Uterus (tissue), 4 donors: ENCODE data around the gene BACH2. TPM values are rescaled to one million over a fixed set of nuclear protein-coding genes. Genes with fewer than 3 reads are reported as not detected.
"Not testable (repeated sequence)": the region's sequence is repeated elsewhere in the genome, so short reads cannot be mapped to it uniquely, and the experiment has no call there.

Source experiments
- DNase-seq, 2 donors: peaks; one replicate each; pipeline ENCODE4 v3.0.0-alpha.2; 2019 to 2020
- H3K27ac ChIP-seq, 2 donors: fragments of 200-600 bp; sonication (generic); 1 replicate in 1 of 2; 2 replicates in 1 of 2; pipeline ENCODE4 v1.5.1; 2016 to 2018
- H3K27me3 ChIP-seq, 2 donors: fragments of 200-600 bp; sonication (generic); one replicate each; pipeline ENCODE4 v1.5.1; 2018 to 2019; ENCODE audit warnings: control low read depth in 1 of 2
- H3K36me3 ChIP-seq, 2 donors: fragments of 200-600 bp; sonication (generic); one replicate each; pipeline ENCODE4 v1.5.1; 2019; ENCODE audit warnings: control low read depth in 1 of 2
- H3K4me1 ChIP-seq, 2 donors: fragments of 200-600 bp; sonication (generic); one replicate each; pipeline ENCODE4 v1.5.1; 2018 to 2019; ENCODE audit warnings: control low read depth in 1 of 2
- H3K4me3 ChIP-seq, 2 donors: fragments of 200-600 bp; sonication (generic); 1 replicate in 1 of 2; 2 replicates in 1 of 2; pipeline ENCODE4 v1.5.1; 2018 to 2019; ENCODE audit warnings: mild to moderate bottlenecking in 1 of 2
- H3K9me3 ChIP-seq, 2 donors: fragments of 200-600 bp; sonication (generic); one replicate each; pipeline ENCODE4 v1.5.1; 2019; ENCODE audit warnings: control low read depth in 1 of 2
- CTCF ChIP-seq, 4 experiments: fragments of 200-600 bp in 2 of 4; fragments of 450-650 bp in 2 of 4; sonication (generic) in 2 of 4; IDR thresholded peaks; one replicate each; pipeline ENCODE4 v1.5.1; 2016 to 2019; ENCODE audit warnings: antibody characterized with exemption in 4 of 4, mild to moderate bottlenecking in 2 of 4, moderate library complexity in 1 of 4
- POLR2A ChIP-seq, 2 donors: fragments of 450-650 bp; IDR thresholded peaks; one replicate each; pipeline ENCODE4 v1.6.1; 2016; ENCODE audit warnings: antibody characterized with exemption in 2 of 2, mild to moderate bottlenecking in 1 of 2, moderate library complexity in 1 of 2
- intact Hi-C: fragments of 100-400 bp; cut with DNase I; formaldehyde crosslinking; loops from one replicate; pipeline ENCODE4 v1.15.1; 2023; ENCODE audit warnings: low total_unique reads
- total RNA-seq, 4 donors: library from RNA; depleted of rRNA in 3 of 4; stranded (reverse); fragments of >200 nt in 3 of 4; gene quantifications; one replicate each; pipeline versions ENCODE4 v1.1.0 to v1.2.4, GENCODE V29; 2014 to 2023
- donor health status: DM: yes; HTN: yes; CAD: no.

Gene BACH2
- total RNA-seq, 4 donors from 2014 or later: 1.3 to 15.0 (median 9.7) TPM

DNA sequence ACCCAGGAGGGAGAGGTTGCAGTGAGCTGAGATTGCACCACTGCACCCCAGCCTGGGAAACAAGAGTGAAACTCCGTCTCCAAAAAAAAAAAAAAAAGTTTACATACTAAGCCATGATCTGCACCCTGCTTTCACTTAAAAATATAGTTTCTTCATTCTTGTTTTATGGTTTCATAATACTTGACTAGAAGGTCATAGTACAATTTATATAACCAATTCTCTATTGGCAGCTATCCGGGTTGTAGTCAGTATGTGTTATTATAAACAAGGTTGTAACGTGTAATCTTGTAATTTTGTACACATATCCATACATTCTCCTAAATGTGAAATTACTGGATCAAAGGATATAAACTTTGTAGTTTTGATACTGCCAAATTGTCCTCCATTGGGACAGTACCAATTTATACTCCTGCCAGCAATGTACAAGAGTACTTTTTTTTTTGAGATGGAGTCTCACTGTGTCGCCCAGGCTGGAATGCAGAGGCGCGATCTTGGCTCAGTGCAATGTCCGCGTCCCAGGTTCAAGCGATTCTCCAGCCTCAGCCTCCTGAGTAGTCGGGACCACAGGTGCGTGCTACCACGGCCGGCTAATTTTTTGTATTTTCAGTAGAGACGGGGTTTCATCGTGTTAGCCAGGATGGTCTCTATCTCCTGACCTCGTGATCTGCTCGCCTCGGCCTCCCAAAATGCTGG is 257.5 kb downstream of the BACH2 start:
- DNase-seq: no peak
- Histone ChIP-seq H3K4me1 (no peaks in the 10 kb centered on the region), H3K4me3 (no peak overlapping the region), H3K36me3 (no peaks in the 10 kb centered on the region), H3K27ac (no peak overlapping the region), H3K27me3 (no peaks in the 10 kb centered on the region), H3K9me3 (no peaks in the 10 kb centered on the region)
- intact Hi-C loops: no loop called here
- no peak for TF ChIP-seq CTCF (IDR thresholded peaks at IDR 0.05)
- no peak for TF ChIP-seq POLR2A (IDR thresholded peaks at IDR 0.05)

GRCh38 chr6:90036963-90037362 is 259.7 kb downstream of the BACH2 start:
- H3K27ac ChIP-seq: no peak overlapping the region
- H3K27me3 ChIP-seq: no peaks in the 10 kb centered on the region
- no peaks in the 10 kb centered on the region for H3K9me3 ChIP-seq
- no peak overlapping the region for H3K4me3 ChIP-seq
- no peaks in the 10 kb centered on the region for H3K36me3 ChIP-seq
- no peak for DNase-seq
- H3K4me1 ChIP-seq: no peaks in the 10 kb centered on the region
- intact Hi-C loops: no loop called here
- TF ChIP-seq CTCF (IDR thresholded peaks at IDR 0.05) (no peak), POLR2A (IDR thresholded peaks at IDR 0.05) (no peak)

- TF ChIP-seq POLR2A (IDR thresholded peaks at IDR 0.05): no peak
- no peak for TF ChIP-seq CTCF (IDR thresholded peaks at IDR 0.05)
- DNase-seq: no peak
- H3K27ac ChIP-seq: peak overlapping the region; percentile 26 to 58
- no peaks in the 10 kb centered on the region for H3K4me1 ChIP-seq
- intact Hi-C loops: no loop called here
- H3K4me3 ChIP-seq: no peak overlapping the region
- H3K9me3 ChIP-seq: no peaks in the 10 kb centered on the region
- no peaks in the 10 kb centered on the region for H3K36me3 ChIP-seq
- H3K27me3 ChIP-seq: no peaks in the 10 kb centered on the region
Observed at GRCh38 chr6:90035047-90035723, 261.5 kb downstream of the BACH2 start.

DNA sequence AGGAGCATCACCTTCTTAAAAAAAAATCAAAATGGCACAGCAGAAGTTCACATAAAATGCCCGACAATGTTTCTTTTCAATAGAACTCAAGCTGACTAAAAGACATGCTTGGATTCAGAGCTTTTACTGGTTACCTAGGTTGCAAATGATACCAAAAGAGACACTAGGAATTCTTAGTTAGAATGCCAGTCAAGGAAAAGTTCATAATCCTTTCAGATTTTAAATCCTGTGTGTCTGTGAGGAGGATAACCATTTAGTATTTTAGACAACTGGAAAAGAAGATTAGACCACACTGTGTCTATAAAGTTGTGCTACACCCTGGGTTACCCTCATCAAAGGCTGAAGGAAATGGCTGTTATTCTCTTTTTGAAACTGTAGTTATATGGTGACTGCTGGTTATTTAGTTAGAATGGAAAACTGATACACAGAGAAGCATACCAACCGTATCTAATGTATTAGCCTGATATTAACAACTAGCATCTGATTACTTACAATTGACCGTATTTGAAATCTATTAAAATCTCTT is 262.8 kb downstream of the BACH2 start:
- H3K27me3 ChIP-seq: no peaks in the 10 kb centered on the region
- DNase-seq: no peak
- H3K36me3 ChIP-seq: no peaks in the 10 kb centered on the region
- no peaks in the 10 kb centered on the region for H3K9me3 ChIP-seq
- no peak overlapping the region for H3K27ac ChIP-seq
- no peaks in the 10 kb centered on the region for H3K4me1 ChIP-seq
- TF ChIP-seq CTCF (IDR thresholded peaks at IDR 0.05): no peak
- no peak for TF ChIP-seq POLR2A (IDR thresholded peaks at IDR 0.05)
- intact Hi-C loops: no loop called here
- H3K4me3 ChIP-seq: no peak overlapping the region

DNA sequence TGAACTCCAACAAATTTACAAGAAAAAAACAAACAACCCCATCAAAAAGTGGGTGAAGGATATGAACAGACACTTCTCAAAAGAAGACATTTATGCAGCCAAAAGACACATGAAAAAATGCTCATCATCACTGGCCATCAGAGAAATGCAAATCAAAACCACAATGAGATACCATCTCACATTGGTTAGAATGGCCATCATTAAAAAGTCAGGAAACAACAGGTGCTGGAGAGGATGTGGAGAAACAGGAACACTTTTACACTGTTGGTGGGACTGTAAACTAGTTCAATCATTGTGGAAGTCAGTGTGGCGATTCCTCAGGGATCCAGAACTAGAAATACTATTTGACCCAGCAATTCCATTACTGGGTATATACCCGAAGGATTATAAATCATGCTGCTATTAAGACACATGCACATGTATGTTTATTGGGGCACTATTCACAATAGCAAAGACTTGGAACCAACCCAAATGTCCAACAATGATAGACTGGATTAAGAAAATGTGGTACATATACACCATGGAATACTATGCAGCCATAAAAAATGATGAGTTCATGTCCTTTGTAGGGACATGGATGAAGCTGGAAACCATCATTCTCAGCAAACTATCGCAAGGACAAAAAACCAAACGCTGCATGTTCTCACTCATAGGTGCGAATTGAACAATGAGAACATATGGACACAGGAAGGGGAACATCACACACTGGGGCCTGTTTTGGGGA is 264.0 kb downstream of the BACH2 start:
- H3K9me3 ChIP-seq, H3K27ac ChIP-seq, H3K36me3 ChIP-seq, H3K4me3 ChIP-seq, H3K4me1 ChIP-seq, DNase-seq, H3K27me3 ChIP-seq, intact Hi-C loops: not testable (repeated sequence)
